DND-41 (cell line): ENCODE measurements around the gene PAQR7.

Experiments used
- ATAC-seq: fragments of 200-7000 bp; cut with Tn5 transposase; 3 replicates; pipeline ENCODE4 v1.9.1; 2021; ENCODE audit warnings: low read depth; ENCODE audit not compliant: insufficient read depth
- DNase-seq: peaks from one replicate; pipeline ENCODE4 v3.0.0-alpha.2; 2020
- H2AFZ ChIP-seq: 2 replicates; pipeline ENCODE4 v1.6.0; 2012; ENCODE audit warnings: low read depth, low read length
- H3K27ac ChIP-seq: 2 replicates; pipeline ENCODE4 v1.5.1; 2012; ENCODE audit warnings: low read length, inconsistent platforms
- H3K27me3 ChIP-seq: fragments of 200-600 bp; sonication (generic); 2 replicates; pipeline ENCODE4 v1.6.0; 2012; ENCODE audit warnings: low read length, mild to moderate bottlenecking, inconsistent platforms; ENCODE audit not compliant: insufficient read depth, poor library complexity
- H3K36me3 ChIP-seq: 2 replicates; pipeline ENCODE4 v1.5.1; 2012; ENCODE audit warnings: low read length, inconsistent platforms; ENCODE audit not compliant: insufficient read depth
- H3K4me1 ChIP-seq: 2 replicates; pipeline ENCODE4 v1.5.1; 2012; ENCODE audit warnings: mild to moderate bottlenecking, low read length; ENCODE audit not compliant: insufficient read depth
- H3K4me2 ChIP-seq: 2 replicates; pipeline ENCODE4 v1.6.0; 2012; ENCODE audit warnings: mild to moderate bottlenecking, moderate library complexity, low read length, inconsistent platforms; ENCODE audit not compliant: insufficient read depth
- H3K4me3 ChIP-seq, 2 experiments: fragments of 200-600 bp in 1 of 2; shearing (Covaris generic) in 1 of 2; 2 replicates each; pipeline ENCODE4 v1.5.1; 2012 to 2016; ENCODE audit warnings: inconsistent platforms in 2 of 2, low read length in 2 of 2, mild to moderate bottlenecking in 2 of 2, low read depth in 1 of 2, moderate library complexity in 1 of 2
- H3K79me2 ChIP-seq: 2 replicates; pipeline ENCODE4 v1.6.0; 2012; ENCODE audit warnings: low read length, inconsistent platforms; ENCODE audit not compliant: insufficient read depth
- H3K9ac ChIP-seq: 2 replicates; pipeline ENCODE4 v1.6.0; 2012; ENCODE audit warnings: low read depth, mild to moderate bottlenecking, inconsistent platforms, low read length, moderate library complexity
- H3K9me3 ChIP-seq: 2 replicates; pipeline ENCODE4 v1.5.1; 2012; ENCODE audit warnings: low read length, moderate library complexity, mild to moderate bottlenecking, inconsistent platforms; ENCODE audit not compliant: insufficient read depth, severe bottlenecking
- H4K20me1 ChIP-seq: 2 replicates; pipeline ENCODE4 v1.6.0; 2012; ENCODE audit warnings: low read length; ENCODE audit not compliant: insufficient read depth
- CTCF ChIP-seq: IDR thresholded peaks from 2 replicates; pipeline ENCODE4 v1.5.1; 2012; ENCODE audit warnings: borderline replicate concordance, low read length, moderate library complexity, mild to moderate bottlenecking; ENCODE audit not compliant: poor library complexity, severe bottlenecking; ENCODE audit errors: extremely low read depth
- EZH2 ChIP-seq: IDR thresholded peaks from 3 replicates; pipeline ENCODE4 v1.6.1; 2012; ENCODE audit warnings: borderline replicate concordance, low read depth, mild to moderate bottlenecking, moderate library complexity, low read length, inconsistent platforms; ENCODE audit not compliant: severe bottlenecking

Gene PAQR7

GRCh38 chr1:25888426-25888987 is 13.0 kb upstream of the PAQR7 start:
- TF ChIP-seq CTCF: no peak
- no peak for TF ChIP-seq EZH2

DNA sequence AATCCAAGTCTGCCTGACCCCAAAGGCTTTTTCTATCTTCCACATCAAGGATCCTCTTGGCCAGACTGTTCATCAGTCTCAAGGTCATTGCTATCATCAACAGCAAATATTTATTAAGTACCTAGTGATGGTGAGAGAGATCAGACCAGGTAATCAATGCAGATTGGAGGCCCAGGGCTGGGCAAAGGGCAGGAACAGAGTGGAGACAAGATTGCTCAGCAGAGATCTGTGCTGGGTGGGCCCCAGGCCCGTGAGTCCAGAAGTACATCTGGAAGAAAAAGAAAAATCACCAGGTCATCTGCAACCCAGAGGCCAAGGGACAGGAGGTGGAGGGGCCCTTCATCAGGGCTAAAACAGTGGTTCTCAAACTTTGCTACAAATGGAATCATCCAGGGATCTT is 10.1 kb upstream of the PAQR7 start:
- H3K36me3 ChIP-seq: peaks cover 35% of the 10 kb centered on the region

More at GRCh38 chr1:25888426-25888987, 13.0 kb upstream of the PAQR7 start:
- H2AFZ ChIP-seq: no peak overlapping the region
- no peak overlapping the region for H3K4me3 ChIP-seq
- no peaks in the 10 kb centered on the region for H3K27me3 ChIP-seq
- H3K4me2 ChIP-seq: no peak overlapping the region
- no peak overlapping the region for H3K9ac ChIP-seq
- H3K79me2 ChIP-seq: no peaks in the 10 kb centered on the region
- no peaks in the 10 kb centered on the region for H4K20me1 ChIP-seq
- no peak overlapping the region for H3K27ac ChIP-seq
- ATAC-seq: no peak
- H3K36me3 ChIP-seq: peaks cover 53% of the 10 kb centered on the region
- H3K9me3 ChIP-seq: no peaks in the 10 kb centered on the region
- H3K4me1 ChIP-seq: no peaks in the 10 kb centered on the region
- no peak for DNase-seq

DNA sequence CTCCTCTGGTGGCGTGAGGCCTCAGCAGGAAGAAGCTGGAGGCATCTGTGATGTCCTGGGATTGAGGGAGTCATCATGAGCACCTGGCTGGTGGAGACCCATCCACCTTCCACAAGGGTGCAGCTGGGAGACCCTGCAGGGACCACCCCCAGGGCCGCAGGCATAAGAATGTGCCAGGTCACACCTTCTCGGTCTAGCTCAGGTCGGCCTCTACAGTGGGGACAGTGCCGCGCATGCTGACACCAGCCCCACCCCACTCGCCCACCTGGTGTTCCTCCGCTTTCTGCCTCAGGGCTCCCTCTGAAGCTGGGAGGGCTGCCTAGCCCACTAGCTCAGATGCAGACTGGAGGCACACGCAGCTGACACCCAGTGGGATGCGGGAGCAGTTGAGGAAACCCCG is 5.8 kb upstream of the PAQR7 start:
- H3K9me3 ChIP-seq: no peaks in the 10 kb centered on the region
- H3K4me3 ChIP-seq: no peak overlapping the region

More for the DNA sequence above, 10.1 kb upstream of the PAQR7 start:
- H3K27ac ChIP-seq: no peak overlapping the region
- H3K9ac ChIP-seq: no peak overlapping the region
- no peak overlapping the region for H2AFZ ChIP-seq
- H3K79me2 ChIP-seq: no peaks in the 10 kb centered on the region
- H4K20me1 ChIP-seq: no peaks in the 10 kb centered on the region
- TF ChIP-seq CTCF (no peak), EZH2 (no peak)
- no peaks in the 10 kb centered on the region for H3K4me1 ChIP-seq
- no peak for ATAC-seq
- DNase-seq: no peak
- H3K4me3 ChIP-seq: no peak overlapping the region
- H3K27me3 ChIP-seq: no peaks in the 10 kb centered on the region
- H3K9me3 ChIP-seq: no peaks in the 10 kb centered on the region
- H3K4me2 ChIP-seq: no peak overlapping the region

More for the DNA sequence above, 5.8 kb upstream of the PAQR7 start:
- H2AFZ ChIP-seq: no peak overlapping the region
- DNase-seq (no peak), ATAC-seq (peak; percentile 22; the same call in 1 of the 3 replicates)
- H3K4me2 ChIP-seq: no peak overlapping the region
- H3K27ac ChIP-seq: no peak overlapping the region
- TF ChIP-seq EZH2: no peak
- no peak for TF ChIP-seq CTCF
- no peaks in the 10 kb centered on the region for H3K79me2 ChIP-seq
- no peaks in the 10 kb centered on the region for H3K27me3 ChIP-seq
- H3K4me1 ChIP-seq: no peaks in the 10 kb centered on the region
- peaks cover 8% of the 10 kb centered on the region for H3K36me3 ChIP-seq
- H4K20me1 ChIP-seq: no peaks in the 10 kb centered on the region
- H3K9ac ChIP-seq: no peak overlapping the region
